Left renal pelvis (tissue), 4 donors: Measurements from ENCODE around the gene KCNK2. TPM values are rescaled to one million over a fixed set of nuclear protein-coding genes. Genes with fewer than 3 reads are reported as not detected.
"Not testable (repeated sequence)": the region's sequence is repeated elsewhere in the genome, so short reads cannot be mapped to it uniquely, and the experiment has no call there.

ENCODE experiments used
- DNase-seq, 4 donors: peaks; one replicate each; pipeline ENCODE4 v3.0.0-alpha.2; 2013; ENCODE audit warnings: low read depth in 4 of 4, low spot score in 3 of 4
- polyA plus RNA-seq, 4 donors: library from polyadenylated mRNA; unstranded; fragments of 120-200 nt; gene quantifications; one replicate each; pipeline ENCODE4 v1.2.1, GENCODE V29; 2013; ENCODE audit not compliant: insufficient read length in 4 of 4

KCNK2 gene
- polyA plus RNA-seq, 4 donors = 1.8 to 2.9 (median 2.5) TPM

DNA sequence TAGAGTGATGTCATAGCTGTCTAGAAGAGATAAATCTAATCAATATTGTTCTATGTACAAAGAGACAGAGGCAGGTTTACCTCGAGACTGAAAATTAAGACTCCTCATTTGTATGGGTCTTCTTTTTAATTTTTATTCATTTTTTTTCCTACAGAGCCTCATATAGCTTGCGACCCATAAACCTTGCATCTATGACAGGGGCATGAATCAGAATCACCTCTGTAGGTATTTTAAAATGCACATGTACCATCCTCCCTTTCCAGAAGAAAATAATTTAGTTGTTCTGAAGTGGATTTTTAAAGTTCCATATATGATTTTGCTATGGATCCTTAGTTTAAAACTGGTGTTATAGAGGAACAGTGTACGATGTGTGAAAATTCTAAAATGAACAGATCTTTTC lies 64.5 kb downstream of the KCNK2 start:
- no peak for DNase-seq

DNA sequence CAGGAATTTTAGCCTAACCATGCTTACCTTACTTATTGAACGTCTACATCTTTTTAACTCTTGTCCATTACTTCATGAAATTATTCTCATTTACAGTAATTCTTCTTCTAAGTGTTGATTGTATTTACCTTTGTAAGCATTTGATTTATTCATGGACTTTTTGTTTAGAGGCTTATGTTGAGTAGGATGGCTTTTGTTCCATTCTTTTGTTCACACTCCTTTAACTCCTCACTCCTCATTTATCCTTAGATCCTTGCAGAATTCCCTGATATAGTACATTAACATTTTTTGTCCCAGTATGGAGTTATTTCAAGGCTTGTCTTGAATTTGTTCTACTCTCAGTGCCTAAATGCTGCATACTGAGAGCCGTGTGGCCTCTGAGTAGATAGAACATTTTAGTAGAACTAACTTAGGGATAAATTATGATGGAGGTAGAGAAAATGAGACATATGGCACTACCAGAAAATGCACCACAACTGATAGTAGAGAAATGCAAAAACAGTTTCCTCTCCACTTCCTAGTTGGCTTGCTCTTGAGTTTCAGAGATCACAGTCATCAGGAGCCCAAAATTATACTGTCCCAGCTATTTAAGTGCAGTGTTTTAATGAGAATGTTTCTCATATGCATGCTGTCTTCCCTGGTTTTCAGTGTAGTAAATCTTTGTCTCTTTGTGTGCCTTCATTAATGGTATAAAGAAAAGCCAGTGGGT lies 69.5 kb downstream of the KCNK2 start:
- no peak for DNase-seq

DNA sequence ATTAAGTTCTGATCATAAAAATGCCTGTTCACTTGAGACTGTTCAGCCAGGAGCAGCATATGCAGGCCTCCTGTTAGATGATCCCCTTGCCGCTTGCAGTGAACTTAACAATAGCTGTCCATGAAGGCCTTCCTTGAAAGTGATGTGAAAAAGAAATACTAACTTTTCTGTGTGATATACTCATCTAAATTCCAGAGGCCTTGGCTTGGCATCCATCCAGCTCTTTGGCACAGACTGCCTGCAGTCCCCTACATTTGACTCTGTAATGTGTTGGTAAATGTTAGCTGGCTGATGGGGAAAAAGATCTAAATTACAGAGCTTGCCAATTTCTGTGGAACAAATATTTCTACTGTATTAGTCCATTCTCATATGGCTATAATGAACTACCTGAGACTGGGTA lies 73.7 kb downstream of the KCNK2 start:
- no peak for DNase-seq

DNA sequence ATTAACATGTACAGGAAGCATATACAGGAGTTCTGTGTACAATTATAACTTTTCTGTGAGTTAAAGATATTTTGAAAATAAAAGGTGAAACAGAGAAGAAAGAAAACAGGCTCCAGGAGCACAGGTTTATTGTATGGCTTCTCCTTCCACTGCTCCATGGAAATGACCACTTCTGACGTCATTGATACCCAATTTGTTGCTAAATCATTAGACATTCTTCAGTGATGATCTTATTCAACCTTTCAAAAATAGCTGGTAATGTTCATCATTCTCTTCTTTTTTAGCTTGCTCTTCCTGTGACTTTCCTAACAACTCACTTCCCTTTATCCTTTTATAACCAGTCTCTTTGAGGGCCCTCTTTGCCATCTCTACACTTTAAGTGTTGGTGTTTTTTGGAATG lies 77.8 kb downstream of the KCNK2 start:
- DNase-seq = no peak

DNA sequence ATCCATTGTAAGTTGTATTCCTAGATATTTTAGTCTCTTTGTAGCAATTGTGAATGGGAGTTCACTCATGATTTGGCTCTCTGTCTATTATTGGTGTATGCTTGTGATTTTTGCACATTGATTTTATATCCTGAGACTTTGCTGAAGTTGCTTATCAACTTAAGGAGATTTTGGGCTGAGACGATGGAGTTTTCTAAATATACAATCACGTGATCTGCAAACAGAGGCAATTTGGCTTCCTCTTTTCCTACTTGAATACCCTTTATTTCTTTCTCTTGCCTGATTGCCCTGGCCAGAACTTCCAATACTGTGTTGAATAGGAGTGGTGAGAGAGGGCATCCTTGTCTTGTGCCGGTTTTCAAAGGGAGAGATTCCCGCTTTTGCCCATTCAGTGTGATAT lies 80.6 kb downstream of the KCNK2 start:
- DNase-seq = not testable (repeated sequence)

DNA sequence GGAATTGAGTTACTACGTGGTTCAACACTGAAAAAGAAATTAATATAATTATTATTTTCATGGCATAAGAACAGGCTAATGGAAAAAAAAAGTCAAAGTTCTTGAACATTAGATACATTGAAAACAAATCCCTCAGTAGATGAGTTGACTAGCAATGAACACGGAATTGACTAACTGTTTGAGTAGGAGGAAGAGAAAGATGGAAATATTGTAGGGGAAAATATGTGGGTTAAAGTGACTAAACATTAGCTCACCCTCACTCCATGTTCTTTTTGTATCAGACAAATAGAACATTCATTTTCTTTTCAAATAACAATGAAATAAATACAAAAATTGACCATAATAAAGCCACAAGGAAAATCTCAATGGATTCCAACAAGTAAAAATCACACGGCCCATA lies 84.3 kb downstream of the KCNK2 start:
- no peak for DNase-seq

DNA sequence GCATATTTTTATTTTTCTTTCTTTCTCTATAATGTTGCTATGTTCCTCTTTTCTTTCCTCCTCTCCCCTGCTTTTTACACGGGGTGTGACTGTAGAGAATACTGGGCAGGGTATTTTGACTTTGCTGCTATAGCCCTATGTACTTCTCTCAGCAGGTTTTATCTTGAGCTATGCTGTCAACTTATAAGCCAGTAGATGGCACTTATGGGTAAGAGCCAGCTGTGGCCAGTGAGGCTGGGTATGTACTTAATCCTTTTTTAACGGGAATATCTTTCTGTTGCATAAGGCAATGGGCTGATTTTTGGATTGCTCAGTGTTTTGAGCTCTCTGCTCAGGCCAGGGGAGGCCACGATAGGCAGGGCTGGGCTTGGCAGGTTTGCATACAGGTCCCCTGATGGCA lies 99.0 kb downstream of the KCNK2 start:
- DNase-seq = no peak

DNA sequence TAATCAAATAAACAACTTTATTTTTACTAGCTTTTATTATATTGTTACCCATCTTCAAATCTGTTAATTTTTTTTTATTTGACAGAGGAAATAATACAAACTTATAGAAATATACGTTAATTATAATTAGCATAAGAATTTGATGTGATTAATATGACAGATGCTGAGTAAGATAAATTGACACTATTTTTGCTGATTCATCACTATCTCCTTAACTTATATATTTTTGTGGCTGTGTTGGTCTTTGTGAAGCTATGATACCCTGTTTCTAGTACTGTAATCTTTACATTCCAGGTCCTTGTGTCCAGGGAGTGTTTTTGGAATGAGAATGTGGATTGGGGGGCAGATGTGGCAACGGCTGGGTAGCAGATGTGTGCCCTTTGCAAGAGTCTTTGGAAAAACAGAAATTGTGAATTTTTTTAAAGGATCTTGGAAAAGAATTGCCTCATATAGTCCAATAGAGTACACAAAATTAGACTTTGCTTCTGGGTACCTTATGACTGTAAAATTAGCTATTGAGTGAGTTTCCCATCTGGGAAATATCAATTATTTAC lies 102.6 kb downstream of the KCNK2 start:
- DNase-seq = no peak

DNA sequence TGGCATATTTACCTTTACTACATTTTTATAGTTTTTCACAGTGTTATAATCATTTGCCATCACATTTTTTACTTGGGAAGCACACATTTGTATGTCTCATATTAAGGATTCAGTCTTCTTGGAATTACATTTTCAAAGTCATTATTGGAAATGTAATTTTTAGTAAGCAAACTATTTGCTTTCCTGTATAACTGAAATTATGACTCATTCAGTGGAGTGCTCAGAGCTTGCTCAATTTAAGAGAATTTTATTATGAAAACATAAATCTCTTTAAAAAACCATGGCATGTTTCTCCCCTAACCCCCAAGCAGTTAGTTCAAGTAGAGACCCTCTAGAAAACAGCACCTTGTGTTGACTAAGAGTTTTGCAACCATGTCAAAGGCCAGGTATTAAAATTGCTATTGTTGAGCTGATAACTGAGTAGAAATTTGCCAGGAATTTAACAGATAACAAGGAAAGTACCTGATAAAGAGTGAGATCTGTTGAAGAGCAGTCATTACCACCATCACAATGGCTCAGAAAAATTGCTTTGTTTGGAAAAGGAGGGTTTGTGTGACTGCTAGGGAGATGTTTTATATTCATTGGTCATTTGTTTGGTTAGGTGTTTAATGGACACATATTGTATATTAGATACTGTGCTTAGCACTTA lies 105.9 kb downstream of the KCNK2 start:
- no peak for DNase-seq

DNA sequence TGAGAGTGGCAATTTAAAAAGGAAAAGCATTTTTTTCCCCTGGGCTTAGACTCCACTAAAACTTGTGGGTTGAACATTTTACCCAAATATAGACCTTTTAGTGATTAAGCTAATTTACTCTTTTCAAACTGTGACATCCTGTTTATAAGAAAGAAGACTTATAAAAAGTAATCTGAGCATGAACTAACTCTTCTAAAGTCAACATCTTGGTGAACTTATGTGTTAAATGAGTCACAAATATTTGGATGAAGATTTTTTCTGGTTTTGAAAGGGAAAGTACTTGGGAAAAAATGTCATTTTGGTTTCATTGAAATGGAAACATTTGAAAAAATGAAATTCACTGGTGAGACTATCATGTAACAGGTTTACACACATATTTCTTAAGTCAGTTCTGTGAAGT lies 109.8 kb downstream of the KCNK2 start:
- DNase-seq = no peak

DNA sequence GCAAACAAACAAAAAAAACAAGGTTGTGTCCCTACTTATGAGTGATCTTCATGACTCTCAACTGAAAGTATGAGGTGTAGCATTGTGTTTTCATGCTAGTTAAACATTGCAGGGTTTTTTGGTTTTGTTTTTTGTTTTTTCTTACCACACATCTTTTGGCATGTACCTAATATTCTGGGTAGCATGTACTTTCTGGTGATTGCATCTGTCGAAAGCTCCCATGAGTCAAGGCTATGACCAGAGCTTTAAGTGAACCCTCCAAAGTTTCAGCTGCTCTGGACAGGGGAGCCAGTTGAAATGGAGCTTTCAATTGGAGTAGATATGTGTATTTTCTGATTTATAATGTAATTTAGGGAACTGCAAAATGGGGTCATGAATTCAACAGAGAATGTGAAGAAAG lies 115.5 kb downstream of the KCNK2 start:
- no peak for DNase-seq

DNA sequence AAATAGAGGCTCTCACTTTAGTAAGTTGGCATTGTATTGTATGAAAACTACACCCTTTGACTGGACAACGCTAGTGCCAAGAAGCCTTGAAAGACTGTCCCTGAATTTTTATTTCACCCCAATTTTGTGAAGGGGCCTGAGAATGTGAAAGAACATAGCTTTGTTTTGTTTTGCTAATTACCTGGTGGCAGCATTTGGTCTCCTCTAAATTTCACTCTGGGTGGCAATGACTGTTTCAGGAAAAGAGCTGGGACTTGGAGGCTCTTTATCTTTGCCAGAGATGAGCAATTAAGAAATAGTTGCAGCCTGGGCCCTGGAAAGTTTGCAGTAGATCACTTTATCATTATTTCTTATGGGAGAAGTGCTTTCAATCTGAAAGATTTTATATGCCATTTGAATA lies 117.6 kb downstream of the KCNK2 start:
- no peak for DNase-seq

DNA sequence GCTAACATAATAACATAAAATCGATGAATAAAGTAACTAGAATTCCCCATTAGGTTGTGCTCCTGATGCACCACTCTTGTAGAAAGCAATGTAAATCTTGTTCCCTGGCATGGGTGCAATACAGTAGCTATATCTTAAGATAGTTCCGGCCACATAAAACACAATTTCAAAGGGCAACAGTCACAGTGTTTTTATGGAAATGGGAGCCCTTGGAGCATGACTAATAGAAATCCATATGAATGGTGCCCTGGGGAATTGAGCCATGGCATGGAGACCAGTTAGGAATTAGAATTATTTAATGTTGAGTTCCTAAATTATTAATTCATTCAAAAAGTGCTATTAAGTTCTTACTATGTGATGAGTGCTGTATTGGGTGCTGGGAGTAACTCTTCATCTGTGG lies 118.7 kb downstream of the KCNK2 start:
- DNase-seq = no peak

DNA sequence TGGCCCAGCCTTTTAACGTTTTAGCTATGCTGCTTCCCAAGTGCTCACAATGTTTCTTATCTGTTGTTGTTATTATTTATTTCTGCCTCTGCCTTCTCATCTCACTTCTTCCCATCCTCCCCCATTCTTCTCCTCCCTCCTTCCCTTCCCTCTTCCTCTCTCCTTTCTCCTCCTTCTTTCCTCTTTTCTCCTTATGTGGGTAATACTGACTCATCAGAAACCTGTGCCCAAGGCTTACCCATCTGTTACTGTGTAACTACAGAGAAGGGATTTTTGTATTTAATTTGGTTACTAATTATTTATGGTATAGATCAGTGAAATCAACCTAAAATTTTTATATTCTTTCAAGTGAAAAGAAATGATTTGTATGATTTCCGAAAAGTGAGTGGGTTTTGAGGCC lies 120.3 kb downstream of the KCNK2 start:
- DNase-seq = no peak

DNA sequence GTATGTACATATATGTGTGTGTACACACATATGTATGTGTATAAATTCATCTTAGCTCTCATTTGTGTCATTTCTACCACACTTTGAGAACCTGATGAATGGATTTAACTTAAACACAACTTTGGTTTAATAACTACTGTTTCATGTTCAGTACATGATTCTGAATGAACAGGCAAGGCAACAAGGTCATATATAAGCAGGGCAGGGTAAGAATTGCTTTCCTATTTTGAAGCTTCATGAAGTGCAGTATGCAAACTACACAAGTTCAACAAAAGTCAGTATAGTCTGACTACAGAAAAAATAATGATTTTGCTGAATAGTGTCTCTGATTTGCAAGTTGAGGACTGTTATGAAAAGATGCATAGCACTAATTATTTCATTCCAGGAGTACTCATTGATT lies 127.6 kb downstream of the KCNK2 start:
- no peak for DNase-seq

DNA sequence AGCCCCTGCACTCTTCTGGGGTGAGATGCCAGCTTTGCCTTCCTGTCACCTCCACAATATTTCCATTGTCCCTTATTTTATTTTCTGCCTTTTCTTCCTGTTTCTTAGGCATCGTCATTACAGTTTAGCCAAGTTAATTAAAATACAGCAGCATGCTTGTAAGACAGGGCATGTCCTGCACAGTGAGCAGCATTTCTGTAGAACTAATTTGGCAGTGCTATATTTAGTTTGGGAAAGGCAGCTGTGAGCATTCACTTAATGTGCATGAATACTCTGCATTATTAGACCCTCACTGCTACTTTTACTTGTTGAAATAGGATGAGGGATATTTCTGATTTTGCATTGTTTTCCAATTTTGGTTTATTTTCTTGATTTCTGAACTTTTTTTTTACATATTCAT lies 133.3 kb downstream of the KCNK2 start:
- no peak for DNase-seq

DNA sequence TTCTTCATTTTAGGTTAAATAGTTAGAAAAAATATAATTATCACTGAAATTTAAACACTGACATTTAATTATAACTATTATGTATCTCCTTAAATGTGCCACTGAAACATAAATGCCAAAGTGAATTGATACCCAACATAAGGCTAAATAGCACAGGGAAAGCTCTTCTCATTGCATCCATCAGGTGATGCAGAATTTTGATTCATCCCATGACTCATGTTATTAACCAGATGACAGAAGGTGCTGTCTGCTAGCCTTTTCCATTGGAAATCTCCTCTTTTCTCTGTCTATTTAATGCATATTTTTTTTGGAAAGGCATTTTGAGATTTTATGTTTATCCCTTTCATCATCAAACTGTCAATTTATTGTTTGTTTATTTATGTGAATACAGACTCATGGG lies 136.8 kb downstream of the KCNK2 start:
- DNase-seq = no peak

DNA sequence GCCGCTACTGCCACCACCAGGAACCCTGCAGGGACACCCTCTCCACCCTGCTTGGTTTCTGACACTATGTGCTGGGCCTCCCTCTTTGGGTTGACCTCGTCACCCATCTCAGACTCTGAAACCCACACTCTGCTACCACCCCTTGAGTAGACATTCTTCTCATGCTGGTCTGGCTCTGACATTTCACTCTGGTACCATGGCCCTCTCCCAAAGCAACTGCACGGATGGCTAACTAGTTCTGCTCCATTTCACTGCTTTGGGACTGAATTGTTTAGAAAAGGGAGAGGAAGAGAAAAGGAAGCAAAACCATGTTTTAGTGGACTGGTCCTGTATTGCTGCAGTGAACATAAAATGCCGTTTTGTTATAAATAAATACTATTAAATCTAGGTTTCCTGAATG lies 137.8 kb downstream of the KCNK2 start:
- no peak for DNase-seq

DNA sequence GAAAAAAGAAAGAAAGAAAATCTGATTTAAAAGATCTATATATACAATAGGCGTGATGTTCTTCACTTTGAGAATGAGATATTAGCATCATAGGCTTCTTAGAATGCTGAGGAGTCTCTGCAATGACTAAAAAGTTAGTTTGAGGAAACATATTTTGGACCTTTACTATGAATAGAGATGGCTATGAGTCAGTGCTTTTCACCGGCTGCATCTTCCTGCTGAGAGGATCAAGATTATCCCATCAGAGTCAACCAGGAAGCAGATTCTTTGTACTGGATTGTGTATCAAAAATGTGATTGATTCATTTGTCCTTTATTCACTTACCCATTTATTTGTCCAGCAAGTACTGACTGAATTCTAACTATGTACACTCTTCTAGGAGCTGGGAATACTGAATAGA lies 144.2 kb downstream of the KCNK2 start:
- no peak for DNase-seq

DNA sequence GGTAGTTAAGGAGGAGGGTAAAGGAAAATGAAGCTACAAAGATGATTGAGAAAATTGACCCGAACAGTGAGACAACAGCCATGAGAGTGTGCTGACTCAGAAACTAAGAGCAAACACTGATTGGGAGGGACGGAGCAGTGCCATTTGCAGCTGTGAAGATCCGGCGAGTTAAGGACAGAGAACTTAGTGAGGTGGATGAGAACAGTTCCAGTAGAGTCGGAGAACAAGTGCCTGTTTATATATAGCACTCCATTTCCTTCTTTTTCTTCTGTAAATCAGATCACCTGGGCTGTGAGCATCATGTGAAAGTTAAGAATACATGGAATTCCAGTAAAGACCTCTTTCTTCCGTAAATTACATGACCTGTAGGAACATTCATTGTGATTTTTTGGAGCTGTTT lies 145.7 kb downstream of the KCNK2 start:
- no peak for DNase-seq

DNA sequence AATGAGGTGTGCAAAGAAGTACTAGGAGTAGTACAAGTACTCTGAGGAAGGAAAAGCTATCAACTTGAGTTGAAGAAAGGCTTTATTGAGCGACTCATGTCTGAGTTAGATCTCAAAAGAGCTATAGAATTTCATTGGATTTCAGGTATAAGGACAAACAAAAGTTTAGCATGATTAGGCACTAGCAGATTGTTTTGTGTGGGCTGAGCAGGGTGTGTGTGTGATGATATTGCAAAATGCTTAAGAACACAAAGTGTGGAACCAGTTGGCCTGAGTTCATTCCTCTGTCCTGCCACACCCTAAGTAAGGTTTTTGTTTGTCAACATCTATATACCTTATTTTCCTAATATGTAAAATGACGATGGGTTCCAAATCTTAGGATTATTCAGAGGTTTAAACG lies 158.9 kb downstream of the KCNK2 start:
- DNase-seq = no peak

DNA sequence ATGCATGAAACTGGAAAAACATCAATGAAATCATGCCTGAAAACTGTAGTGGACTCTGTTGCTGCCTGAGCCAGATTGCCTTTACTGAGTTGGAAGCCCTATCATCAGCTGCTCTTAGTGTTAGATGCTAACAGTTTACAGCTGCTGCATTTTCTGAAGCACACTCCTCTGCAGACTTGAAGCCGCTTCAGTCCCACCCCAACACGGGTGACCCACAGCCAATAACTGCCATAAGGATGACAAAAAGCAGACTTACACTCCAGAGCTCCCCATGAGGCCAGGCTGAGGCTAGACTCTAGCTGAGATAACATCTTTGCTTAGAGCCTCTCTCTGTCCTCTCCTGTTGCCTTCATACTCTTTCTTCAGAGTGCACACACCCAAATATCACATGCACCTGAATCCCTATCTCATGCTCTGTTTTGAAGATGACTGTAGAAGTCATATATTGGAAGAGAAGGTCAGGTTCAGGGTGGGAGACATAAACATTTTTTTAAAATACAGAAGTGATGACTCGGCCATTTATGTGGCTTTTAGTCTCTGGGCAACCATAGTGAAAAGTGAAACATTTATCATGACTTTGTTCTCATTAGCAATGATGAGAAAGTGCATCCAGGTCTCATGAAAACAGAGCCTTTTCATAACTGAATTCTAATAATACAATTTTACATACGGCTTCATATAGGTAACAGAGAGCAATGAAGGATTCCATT lies 161.0 kb downstream of the KCNK2 start:
- DNase-seq = no peak
